Ishikawa (cell line): ENCODE results near the gene CLUH.

Experiments used
- CEBPB ChIP-seq: IDR thresholded peaks from 2 replicates; pipeline ENCODE4 v1.6.1; 2012
- CREB1 ChIP-seq: IDR thresholded peaks from 2 replicates; pipeline ENCODE4 v1.6.1; 2012; ENCODE audit warnings: low read depth
- EGR1 ChIP-seq: IDR thresholded peaks from 2 replicates; pipeline ENCODE4 v1.6.1; 2012
- EP300 ChIP-seq: IDR thresholded peaks from 2 replicates; pipeline ENCODE4 v1.6.1; 2012; ENCODE audit warnings: borderline replicate concordance
- FOXM1 ChIP-seq: IDR thresholded peaks from 2 replicates; pipeline ENCODE4 v1.6.1; 2012; ENCODE audit warnings: low read depth, borderline replicate concordance
- MAX ChIP-seq: IDR thresholded peaks from 2 replicates; pipeline ENCODE4 v1.6.1; 2012
- NFIC ChIP-seq: IDR thresholded peaks from 2 replicates; pipeline ENCODE4 v1.6.1; 2012
- RAD21 ChIP-seq: IDR thresholded peaks from 2 replicates; pipeline ENCODE4 v1.6.1; 2012; ENCODE audit warnings: low read depth
- REST ChIP-seq: IDR thresholded peaks from 2 replicates; pipeline ENCODE4 v1.6.1; 2012; ENCODE audit warnings: low read depth, mild to moderate bottlenecking
- TAF1 ChIP-seq: IDR thresholded peaks from 2 replicates; pipeline ENCODE4 v1.6.1; 2012; ENCODE audit warnings: low read depth, mild to moderate bottlenecking
- TEAD4 ChIP-seq: IDR thresholded peaks from 2 replicates; pipeline ENCODE4 v1.6.1; 2012
- USF1 ChIP-seq: IDR thresholded peaks from 2 replicates; pipeline ENCODE4 v1.6.1; 2012
- YY1 ChIP-seq: IDR thresholded peaks from 2 replicates; pipeline ENCODE4 v1.6.1; 2012; ENCODE audit warnings: low read depth
- ZBTB7A ChIP-seq: IDR thresholded peaks from 2 replicates; pipeline ENCODE4 v1.6.1; 2012; ENCODE audit warnings: low read depth

- TF ChIP-seq EP300 (no peak), MAX (no peak), EGR1 (no peak), TEAD4 (no peak), RAD21 (no peak), REST (no peak), CEBPB (no peak), USF1 (no peak), FOXM1 (no peak), YY1 (no peak), NFIC (no peak), ZBTB7A (no peak), TAF1 (no peak), CREB1 (no peak)
Measured at GRCh38 chr17:2731807-2732206, 20.2 kb upstream of the CLUH start.
